GM19099 (cell line): Measurements from ENCODE around the gene GRAMD1A.

Experiments used
- POLR2A ChIP-seq: IDR thresholded peaks from 3 replicates; pipeline ENCODE4 v1.6.1; 2011; ENCODE audit warnings: low read depth; ENCODE audit not compliant: insufficient read length; ENCODE audit errors: extremely low read depth

GRAMD1A gene

GRCh38 chr19:35025969-35026368, 25.8 kb downstream of the GRAMD1A start:
- TF ChIP-seq POLR2A: no peak

DNA sequence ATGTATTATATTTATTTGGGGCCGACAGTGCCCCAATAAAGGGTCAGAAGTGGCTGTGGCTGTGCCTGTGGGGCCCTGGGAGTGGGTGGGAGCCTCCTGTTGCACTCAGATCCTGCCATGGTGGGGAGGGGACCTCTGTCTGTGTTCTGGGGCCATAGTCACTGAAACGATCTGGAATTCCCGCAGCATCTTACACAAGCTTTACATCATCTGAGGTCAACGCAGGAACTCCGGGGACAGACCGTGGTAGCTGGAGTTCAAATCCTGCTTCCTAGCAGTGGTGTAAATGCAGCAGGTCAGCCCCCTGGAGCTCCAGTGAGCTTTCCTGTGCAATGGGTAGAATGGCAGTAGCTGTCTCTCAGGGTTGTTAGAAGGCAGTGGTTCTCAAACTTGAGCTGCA, 26.3 kb downstream of the GRAMD1A start:
- no peak for TF ChIP-seq POLR2A

- no peak for TF ChIP-seq POLR2A
These were observed 26.9 kb downstream of the GRAMD1A start for GRCh38 chr19:35027009-35027408.

GRCh38 chr19:35027851-35028599, 27.9 kb downstream of the GRAMD1A start:
- TF ChIP-seq POLR2A: no peak

GRCh38 chr19:35029737-35030256, 29.7 kb downstream of the GRAMD1A start:
- TF ChIP-seq POLR2A: no peak

- TF ChIP-seq POLR2A: no peak
These were observed 30.3 kb downstream of the GRAMD1A start, which contains the start of gene SCN1B for GRCh38 chr19:35030257-35031071. Gene SCN1B (plus strand): TSS chr19:35030470. CDS start chr19:35030821, 351 bp downstream.

GRCh38 chr19:35031072-35031881, 31.2 kb downstream of the GRAMD1A start:
- TF ChIP-seq POLR2A: no peak

- no peak for TF ChIP-seq POLR2A
These were observed 32.3 kb downstream of the GRAMD1A start for GRCh38 chr19:35032356-35032865.

- no peak for TF ChIP-seq POLR2A
These were observed 33.2 kb downstream of the GRAMD1A start for GRCh38 chr19:35033067-35034004.

GRCh38 chr19:35034005-35034502, 33.9 kb downstream of the GRAMD1A start:
- no peak for TF ChIP-seq POLR2A

DNA sequence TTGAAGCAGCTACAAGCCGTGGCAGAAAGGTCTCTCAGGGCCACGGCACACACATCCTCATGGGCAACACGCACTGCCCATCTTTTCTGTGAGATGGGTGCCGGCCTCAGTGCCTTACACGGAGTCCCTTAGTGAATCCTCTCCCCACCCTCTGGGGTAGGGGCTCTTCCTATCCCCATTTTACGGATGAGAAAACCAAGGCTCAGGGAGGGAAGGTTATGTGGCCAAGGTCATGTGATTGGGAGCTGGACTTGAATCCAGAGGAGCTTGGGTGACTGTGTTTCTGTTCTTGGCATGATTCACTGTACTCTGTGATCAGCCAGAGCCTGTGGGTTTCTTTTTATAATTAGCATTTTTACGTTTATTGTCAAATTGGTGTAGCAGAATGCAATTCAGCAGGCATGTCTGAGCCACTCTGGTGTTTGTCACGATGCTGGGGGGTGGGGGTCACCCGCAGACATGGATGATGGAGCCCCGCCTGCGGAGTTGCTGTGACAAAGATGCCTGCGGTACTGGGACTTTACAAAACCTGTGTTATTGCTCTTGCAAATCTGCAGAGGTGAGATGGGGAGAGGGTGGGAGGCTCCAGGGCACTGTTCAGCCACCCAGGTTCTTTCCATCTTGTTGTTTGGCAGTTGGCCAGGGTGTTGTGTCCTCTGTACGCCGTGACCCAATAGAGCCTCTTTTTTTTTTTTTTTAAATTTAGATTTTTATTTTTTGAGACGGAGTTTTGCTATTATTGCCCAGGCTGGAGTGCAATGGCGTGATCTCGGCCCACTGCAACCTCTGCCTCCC, 34.7 kb downstream of the GRAMD1A start:
- TF ChIP-seq POLR2A: no peak

DNA sequence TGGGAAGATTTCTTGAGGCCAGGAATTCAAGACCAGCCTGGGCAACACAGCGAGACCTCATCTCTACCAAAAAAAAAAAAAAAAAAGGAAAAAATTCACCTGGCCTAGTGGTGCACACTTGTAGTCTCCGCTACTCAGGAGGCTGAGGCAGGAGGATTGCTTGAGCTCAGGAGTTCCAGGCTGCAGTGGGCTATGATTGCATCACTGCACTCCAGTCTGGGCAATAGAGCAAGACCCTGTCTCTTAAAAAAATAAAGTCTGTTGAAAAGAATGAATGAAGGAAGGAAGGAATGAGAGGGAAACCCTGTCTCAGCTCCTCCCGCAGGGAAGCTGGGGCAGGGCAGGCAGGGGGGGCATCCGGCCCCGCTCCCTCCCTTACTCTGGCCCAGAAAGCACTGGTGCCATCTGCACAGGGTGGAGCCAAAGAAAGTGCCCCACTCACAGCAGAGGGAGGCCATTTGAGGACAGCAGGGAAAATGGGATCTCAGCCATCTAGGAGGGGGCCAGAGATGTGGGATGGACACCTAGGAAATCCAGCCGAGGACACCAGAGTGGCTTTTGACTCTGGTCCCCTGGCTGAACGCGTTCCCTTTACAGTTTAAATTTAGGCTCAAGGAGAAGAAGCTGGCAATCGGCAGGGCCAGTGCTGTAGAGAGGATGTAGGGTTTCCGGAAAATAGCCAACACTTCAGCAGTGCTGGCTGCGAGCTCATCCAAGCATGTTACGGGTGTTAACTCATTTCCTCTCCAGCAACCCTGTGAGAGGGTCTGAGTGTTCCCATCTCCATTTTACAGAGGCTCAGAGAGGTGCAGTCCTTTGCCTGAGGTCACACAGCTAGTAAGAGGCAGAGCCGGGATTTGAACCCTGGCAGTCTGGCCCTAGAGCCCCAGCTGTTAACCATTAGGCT, 37.8 kb downstream of the GRAMD1A start:
- peak; percentile 19 for TF ChIP-seq POLR2A
